IMR-90 (cell line): ENCODE data around the gene CUBN. TPM values are rescaled to one million over a fixed set of nuclear protein-coding genes. Genes with fewer than 3 reads are reported as not detected.

Experiments
- ATAC-seq: fragments of 200-7000 bp; cut with Tn5 transposase; 2 replicates; pipeline ENCODE4 v1.9.1; 2020; ENCODE audit warnings: low read depth, mild to moderate bottlenecking, moderate library complexity
- BruUV-seq: library from RNA; stranded (reverse); fragments of 400-500 nt; replicated peaks from 2 replicates; lab custom pipeline; 2021; lab: Mats Ljungman, UMichigan
- CTCF ChIA-PET: fragments of 300-600 bp; formaldehyde crosslinking; extraction: SDS; loops from one replicate; lab custom pipeline; 2021; ENCODE audit warnings: antibody characterized with exemption; lab: Yijun Ruan, JAX
- POLR2A ChIA-PET: fragments of 300-600 bp; sonication (Branson Sonifier 250); formaldehyde crosslinking; loops from one replicate; lab custom pipeline; 2022; ENCODE audit warnings: antibody characterized with exemption; ENCODE audit not compliant: unreplicated experiment; lab: Charles Lee
- DNase-seq: peaks from one replicate; pipeline ENCODE4 v3.0.0; 2013
- H2AFZ ChIP-seq: replicated peaks from 2 replicates; pipeline ENCODE3; 2013; ENCODE audit warnings: low read length, mild to moderate bottlenecking; ENCODE audit not compliant: poor library complexity
- H2AK5ac ChIP-seq: 2 replicates; pipeline ENCODE4 v1.6.1; 2013; ENCODE audit warnings: low read depth, low read length, inconsistent platforms
- H2AK9ac ChIP-seq: replicated peaks from 2 replicates; pipeline ENCODE3; 2013; ENCODE audit warnings: mild to moderate bottlenecking, low read depth, low read length, moderate library complexity; ENCODE audit not compliant: poor library complexity
- H2BK120ac ChIP-seq: 2 replicates; pipeline ENCODE4 v1.6.1; 2013; ENCODE audit warnings: low read depth, low read length, inconsistent platforms
- H2BK15ac ChIP-seq: 3 replicates; pipeline ENCODE4 v1.6.1; 2013; ENCODE audit warnings: low read depth, low read length, inconsistent platforms
- H2BK20ac ChIP-seq: 2 replicates; pipeline ENCODE4 v1.6.1; 2013; ENCODE audit warnings: low read depth, mild to moderate bottlenecking, inconsistent platforms, low read length, moderate library complexity
- H2BK5ac ChIP-seq: 2 replicates; pipeline ENCODE4 v1.6.1; 2013; ENCODE audit warnings: mild to moderate bottlenecking, low read depth, low read length, inconsistent platforms; ENCODE audit not compliant: poor library complexity, severe bottlenecking
- H3K14ac ChIP-seq: replicated peaks from 2 replicates; pipeline ENCODE4 v1.6.1; 2013; ENCODE audit warnings: low read depth, low read length, inconsistent platforms
- H3K18ac ChIP-seq: 2 replicates; pipeline ENCODE4 v1.6.1; 2013; ENCODE audit warnings: low read depth, low read length, control low read depth
- H3K23ac ChIP-seq: 2 replicates; pipeline ENCODE4 v1.6.1; 2013; ENCODE audit warnings: low read depth, low read length, inconsistent platforms
- H3K27ac ChIP-seq: 2 replicates; pipeline ENCODE4 v1.5.1; 2013; ENCODE audit warnings: mild to moderate bottlenecking, control low read depth, low read length; ENCODE audit not compliant: insufficient read depth
- H3K27me3 ChIP-seq: 2 replicates; pipeline ENCODE4 v1.6.1; 2013; ENCODE audit warnings: low read length; ENCODE audit not compliant: control insufficient read depth, insufficient read depth
- H3K36me3 ChIP-seq: 2 replicates; pipeline ENCODE4 v1.6.1; 2013; ENCODE audit warnings: low read length, mixed read lengths; ENCODE audit not compliant: control insufficient read depth, insufficient read depth
- H3K4ac ChIP-seq: 2 replicates; pipeline ENCODE4 v1.6.1; 2013; ENCODE audit warnings: low read depth, low read length, inconsistent platforms
- H3K4me1 ChIP-seq: 2 replicates; pipeline ENCODE4 v1.6.1; 2013; ENCODE audit warnings: low read length, mixed read lengths; ENCODE audit not compliant: control insufficient read depth, insufficient read depth
- H3K4me2 ChIP-seq: 2 replicates; pipeline ENCODE4 v1.6.1; 2013; ENCODE audit warnings: low read depth, mild to moderate bottlenecking, control low read depth, low read length, moderate library complexity
- H3K4me3 ChIP-seq: 2 replicates; pipeline ENCODE4 v1.5.1; 2013; ENCODE audit warnings: low read depth, mild to moderate bottlenecking, control low read depth, low read length, moderate library complexity; ENCODE audit not compliant: insufficient read depth
- H3K56ac ChIP-seq: 2 replicates; pipeline ENCODE4 v1.6.1; 2013; ENCODE audit warnings: low read length, inconsistent platforms; ENCODE audit not compliant: insufficient read depth; ENCODE audit errors: extremely low read depth
- H3K79me1 ChIP-seq, 2 experiments: 2 replicates each; pipeline ENCODE4 v1.6.1; 2013; ENCODE audit warnings: low read length in 2 of 2, inconsistent platforms in 1 of 2, low read depth in 1 of 2
- H3K9ac ChIP-seq: 2 replicates; pipeline ENCODE4 v1.6.1; 2013; ENCODE audit warnings: low read depth, low read length, control low read depth
- H3K9me1 ChIP-seq: 2 replicates; pipeline ENCODE4 v1.6.1; 2013; ENCODE audit warnings: low read length, inconsistent platforms; ENCODE audit not compliant: insufficient read depth
- H3K9me3 ChIP-seq: 2 replicates; pipeline ENCODE4 v1.6.1; 2013; ENCODE audit warnings: low read length; ENCODE audit not compliant: control insufficient read depth, insufficient read depth
- H4K20me1 ChIP-seq: 2 replicates; pipeline ENCODE4 v1.6.1; 2013; ENCODE audit warnings: low read length, inconsistent platforms; ENCODE audit not compliant: insufficient read depth
- H4K5ac ChIP-seq: 2 replicates; pipeline ENCODE4 v1.6.1; 2013; ENCODE audit warnings: mild to moderate bottlenecking, low read depth, low read length, control low read depth
- H4K8ac ChIP-seq, 2 experiments: 2 replicates each; pipeline ENCODE4 v1.6.1; 2013; ENCODE audit warnings: low read depth in 2 of 2, low read length in 2 of 2, control low read depth in 1 of 2, inconsistent platforms in 1 of 2
- H4K91ac ChIP-seq: 2 replicates; pipeline ENCODE4 v1.6.1; 2013; ENCODE audit warnings: low read depth, low read length, inconsistent platforms; ENCODE audit not compliant: insufficient read depth
- ELK1 ChIP-seq: fragments of 150-350 bp; IDR thresholded peaks from 2 replicates; pipeline ENCODE4 v1.6.1; 2016; ENCODE audit warnings: low read depth, mild to moderate bottlenecking, low read length, moderate library complexity, borderline replicate concordance
- FOS ChIP-seq: fragments of 150-350 bp; IDR thresholded peaks from 2 replicates; pipeline ENCODE4 v1.6.1; 2016; ENCODE audit warnings: low read depth, low read length
- RFX5 ChIP-seq: IDR thresholded peaks from 2 replicates; pipeline ENCODE4 v1.8.0; 2012; ENCODE audit warnings: low read depth, mild to moderate bottlenecking, low read length, moderate library complexity
- WGBS, 2 experiments: methylation state at CpG; one replicate each; pipeline versions ENCODE4 v1.1.5 to v1.1.7; 2013; ENCODE audit warnings: missing lambda C conversion rate in 2 of 2; ENCODE audit not compliant: insufficient read length in 1 of 2; ENCODE audit errors: extremely low coverage in 2 of 2; 5-methylcytosine and 5-hydroxymethylcytosine counted together
- dilution Hi-C: fragments of 300-500 bp; cut with HindIII; formaldehyde crosslinking; loops from one replicate; pipeline ENCODE4 v1.14.3; 2018; ENCODE audit warnings: low sequenced_read_pairs; ENCODE audit not compliant: unreplicated experiment
- in situ Hi-C: fragments of 300-500 bp; cut with MboI; formaldehyde crosslinking; loops from 3 replicates; pipeline ENCODE4 v1.14.3; 2019; ENCODE audit warnings: low sequenced_read_pairs, inconsistent platforms, mixed read lengths
- intact Hi-C: fragments of 100-400 bp; cut with micrococcal nuclease; formaldehyde crosslinking; loops from 2 replicates; pipeline ENCODE4 v1.10.0; 2022
- polyA plus RNA-seq, 3 experiments: library from polyadenylated mRNA; depleted of rRNA; stranded (reverse); fragments of >200 nt; gene quantifications; 2 replicates each; pipeline ENCODE4 v1.2.3, GENCODE V29; 2012; ENCODE audit warnings: low replicate concordance in 1 of 3
- total RNA-seq: library from RNA; depleted of rRNA; stranded (reverse); fragments of >200 nt; gene quantifications from 2 replicates; pipeline ENCODE4 v1.2.3, GENCODE V29; 2012

CUBN gene
- total and polyA plus RNA-seq, 2 of the 4 experiments (the other 2 are of a cell fraction): 0.19 to 0.54 TPM

- H3K79me1 ChIP-seq: no peaks in the 10 kb centered on the region
- H2AFZ ChIP-seq: no peak overlapping the region
- H4K20me1 ChIP-seq: no peaks in the 10 kb centered on the region
- no peak overlapping the region for H3K4me2 ChIP-seq
- no peak overlapping the region for H4K91ac ChIP-seq
- H2BK20ac ChIP-seq: no peak overlapping the region
- no peak overlapping the region for H3K9ac ChIP-seq
- no TSS peak for BruUV-seq
- dilution Hi-C loops: no loop called here
- TF ChIP-seq ELK1 (no peak), RFX5 (no peak), FOS (no peak)
- no peak overlapping the region for H2BK120ac ChIP-seq
- H2BK15ac ChIP-seq: no peak overlapping the region
- peaks cover 8% of the 10 kb centered on the region for H3K9me1 ChIP-seq
- no peak overlapping the region for H2AK5ac ChIP-seq
- H3K27me3 ChIP-seq: no peaks in the 10 kb centered on the region
- ChIA-PET POLR2A (no interaction called here), CTCF (no interaction called here)
- DNase-seq (no peak), ATAC-seq (no peak)
- H3K9me3 ChIP-seq: no peaks in the 10 kb centered on the region
- no peak overlapping the region for H4K5ac ChIP-seq
- no peak overlapping the region for H3K18ac ChIP-seq
- H3K4me3 ChIP-seq: no peak overlapping the region
- H3K27ac ChIP-seq: no peak overlapping the region
- in situ Hi-C loops: no loop called here
- 100% methylated on average over 1 of the region's 2 CpGs; no CpG with 5 or more reads in 1 of the 2 experiments for WGBS, 2 experiments
- H2BK5ac ChIP-seq: no peak overlapping the region
- no peak overlapping the region for H3K23ac ChIP-seq
- H2AK9ac ChIP-seq: no peak overlapping the region
- no peak overlapping the region for H3K56ac ChIP-seq
- H4K8ac ChIP-seq: no peak overlapping the region
- no peak overlapping the region for H3K4ac ChIP-seq
- H3K14ac ChIP-seq: no peak overlapping the region
- intact Hi-C loops: no loop called here
- peaks cover 2% of the 10 kb centered on the region; the same call in 1 of the 2 replicates for H3K4me1 ChIP-seq
- no peaks in the 10 kb centered on the region for H3K36me3 ChIP-seq
Measured at GRCh38 chr10:16930540-16930939, 199.1 kb downstream of the CUBN start.
